Ishikawa (cell line): ENCODE measurements around the gene PIBF1.

Experiments used
- CREB1 ChIP-seq: IDR thresholded peaks from 2 replicates; pipeline ENCODE4 v1.6.1; 2012; ENCODE audit warnings: low read depth
- RAD21 ChIP-seq: IDR thresholded peaks from 2 replicates; pipeline ENCODE4 v1.6.1; 2012; ENCODE audit warnings: low read depth

DNA sequence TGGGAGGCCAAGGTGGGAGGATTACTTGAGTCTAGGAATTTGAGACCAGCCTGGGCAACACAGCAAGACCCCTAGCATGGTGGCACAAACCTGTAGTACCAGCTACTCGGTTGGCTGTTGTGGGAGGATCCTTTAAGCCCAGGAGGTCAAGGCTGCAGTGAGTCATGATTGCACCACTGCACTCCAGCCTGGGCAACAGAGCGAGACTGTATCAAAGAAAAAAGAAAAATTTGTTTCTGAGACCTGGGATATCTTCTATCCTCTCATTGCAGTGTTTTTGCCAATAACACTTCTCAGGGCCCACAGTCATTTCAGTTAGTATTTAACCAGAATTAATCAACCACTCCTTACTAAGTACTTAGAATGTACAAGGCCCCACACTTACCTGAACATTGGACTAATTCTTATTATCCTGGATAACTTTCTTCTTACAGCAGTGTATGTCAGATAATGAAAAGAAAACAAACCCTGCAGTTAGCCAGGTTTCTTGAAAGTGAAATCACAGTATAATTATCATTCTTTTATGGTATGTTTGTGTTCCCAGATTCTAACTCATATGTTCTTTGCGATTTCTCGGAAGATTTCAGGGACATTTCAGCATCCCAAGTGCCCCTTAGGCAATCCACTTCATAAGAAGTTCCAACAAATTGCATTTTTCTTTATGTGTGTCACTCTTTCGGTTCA, 201.3 kb downstream of the PIBF1 start:
- TF ChIP-seq CREB1: no peak
- TF ChIP-seq RAD21: no peak
